Transverse colon (tissue), 4 donors: ENCODE results near the gene SLC25A48. TPM values are rescaled to one million over a fixed set of nuclear protein-coding genes. Genes with fewer than 3 reads are reported as not detected.

ENCODE experiments used
- DNase-seq: peaks from one replicate; pipeline ENCODE4 v3.0.0-alpha.2; 2019
- H3K27ac ChIP-seq, 4 donors: fragments of 200-600 bp; sonication (generic); 2 replicates each; pipeline ENCODE4 v1.5.1; 2016 to 2018; ENCODE audit warnings: inconsistent platforms in 4 of 4
- H3K27me3 ChIP-seq: fragments of 200-600 bp; sonication (generic); 2 replicates; pipeline ENCODE4 v1.5.1; 2017; ENCODE audit warnings: inconsistent platforms
- H3K36me3 ChIP-seq, 4 donors: fragments of 200-600 bp; sonication (generic); 2 replicates each; pipeline ENCODE4 v1.5.1; 2017 to 2019; ENCODE audit warnings: inconsistent platforms in 4 of 4
- H3K4me1 ChIP-seq, 4 donors: fragments of 200-600 bp; sonication (generic); 2 replicates each; pipeline ENCODE4 v1.5.1; 2017 to 2020; ENCODE audit warnings: inconsistent platforms in 4 of 4
- H3K4me3 ChIP-seq, 4 donors: fragments of 200-600 bp; sonication (generic); 1 replicate in 1 of 4; 2 replicates in 3 of 4; pipeline versions ENCODE4 v1.5.1 to v1.6.1; 2017 to 2019; ENCODE audit warnings: inconsistent platforms in 4 of 4
- H3K9me3 ChIP-seq, 2 donors: fragments of 200-600 bp; sonication (generic); 2 replicates each; pipeline ENCODE4 v1.5.1; 2017 to 2019; ENCODE audit warnings: inconsistent platforms in 2 of 2
- EP300 ChIP-seq: sonication (generic); formaldehyde crosslinking; IDR thresholded peaks from one replicate; pipeline ENCODE4 v1.6.1; 2017; ENCODE audit warnings: antibody characterized with exemption, low read depth
- POLR2A ChIP-seq: fragments of 450-650 bp; IDR thresholded peaks from one replicate; pipeline ENCODE4 v1.6.1; 2016; ENCODE audit warnings: antibody characterized with exemption, mild to moderate bottlenecking, moderate library complexity
- POLR2AphosphoS5 ChIP-seq, 3 donors: sonication (generic); formaldehyde crosslinking; IDR thresholded peaks; one replicate each; pipeline ENCODE4 v1.6.1; 2016; ENCODE audit warnings: antibody characterized with exemption in 3 of 3
- WGBS, 2 donors: methylation state at CpG; one replicate each; pipeline ENCODE4 v1.1.5; 2018; ENCODE audit warnings: low coverage in 1 of 2; 5-methylcytosine and 5-hydroxymethylcytosine counted together
- in situ Hi-C, 4 donors: fragments of 200-750 bp; cut with MboI; loops; one replicate each; pipeline versions ENCODE4 v1.15.0 to v1.15.1; 2017; ENCODE audit warnings: low sequenced_read_pairs in 3 of 4, low pct_ligation_motif_present in 1 of 4, low pct_unique_long_range_greater_than_20kb in 1 of 4
- intact Hi-C: fragments of 100-400 bp; cut with DNase I; formaldehyde crosslinking; loops from one replicate; pipeline ENCODE4 v1.15.1; 2023; ENCODE audit warnings: low total_unique reads
- total RNA-seq, 4 donors: library from RNA; depleted of rRNA; stranded (reverse); fragments of >200 nt; gene quantifications; one replicate each; pipeline ENCODE4 v1.1.0, GENCODE V29; 2016
- TF ChIP-seq, protein P1 (sequence below), 5 experiments: fragments of 200-600 bp in 3 of 5; fragments of 450-650 bp in 2 of 5; sonication (generic) in 3 of 5; IDR thresholded peaks; 1 replicate in 2 of 5; 2 replicates in 3 of 5; pipeline ENCODE4 v1.5.1; 2016 to 2017; ENCODE audit warnings: antibody characterized with exemption in 5 of 5, inconsistent platforms in 3 of 5, mild to moderate bottlenecking in 2 of 5, moderate library complexity in 1 of 5

The SLC25A48 gene
- total RNA-seq, 4 donors from 2014 or later: 0.48 to 2.6 (median 1.8) TPM; not detected in 1

DNA sequence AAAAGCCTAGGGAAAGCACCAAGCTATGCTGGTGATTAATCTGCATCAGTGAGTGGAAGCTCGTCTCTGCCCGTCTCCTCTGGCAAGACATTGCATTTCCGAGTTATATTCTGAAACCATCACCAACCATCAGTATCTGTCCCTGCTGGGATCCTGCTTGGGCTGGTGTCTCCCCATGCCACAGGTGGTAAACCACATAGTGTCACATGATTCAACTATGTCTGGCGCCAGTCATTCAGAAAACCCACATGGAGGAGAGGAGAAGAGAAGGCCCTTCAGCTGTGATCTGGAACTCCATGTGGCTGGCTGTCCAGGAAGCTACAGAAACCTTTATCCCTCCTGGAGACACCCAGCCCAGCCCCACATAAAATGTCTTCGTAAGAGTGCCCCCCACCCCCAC lies 56.4 kb downstream of the SLC25A48 start:
- 62 to 81% methylated on average over 2 to 5 of the region's 5 CpGs for WGBS, 2 donors
- peaks cover 0 to 4% (median 1%) of the 10 kb centered on the region in 4 donors for H3K4me1 ChIP-seq
- in situ Hi-C loops: loop anchor here in 1 of 4 donors (5.0 kb wide), 1 partner anchor 321 kb away; no protein-coding TSS in a partner anchor

DNA sequence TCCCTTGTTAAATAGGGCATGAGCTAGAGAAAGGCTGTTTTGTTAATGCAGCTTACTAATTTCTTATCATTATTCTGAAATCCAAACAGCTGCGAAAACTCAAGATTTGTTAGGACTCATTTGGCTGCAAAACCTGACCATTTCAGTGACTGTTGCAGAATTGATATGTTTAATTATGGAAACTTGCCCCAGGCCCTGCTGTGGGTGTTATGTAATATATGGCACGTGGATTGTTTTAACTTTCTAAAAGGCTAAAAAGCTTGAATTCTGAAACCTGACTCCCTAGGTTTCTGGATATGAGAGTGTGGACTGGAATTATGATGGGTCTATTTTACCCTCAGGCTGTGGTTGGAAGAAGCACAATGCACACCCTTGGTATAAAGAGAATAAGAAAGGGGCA lies 56.8 kb downstream of the SLC25A48 start:
- in situ Hi-C loops: loop anchor here in 1 of 4 donors (5.0 kb wide), 1 partner anchor 321 kb away; no protein-coding TSS in a partner anchor
- TF ChIP-seq EP300 (no peak), POLR2AphosphoS5 (IDR thresholded peaks at IDR 0.05) (no peak), POLR2A (no peak)
- TF ChIP-seq, protein P1, sequence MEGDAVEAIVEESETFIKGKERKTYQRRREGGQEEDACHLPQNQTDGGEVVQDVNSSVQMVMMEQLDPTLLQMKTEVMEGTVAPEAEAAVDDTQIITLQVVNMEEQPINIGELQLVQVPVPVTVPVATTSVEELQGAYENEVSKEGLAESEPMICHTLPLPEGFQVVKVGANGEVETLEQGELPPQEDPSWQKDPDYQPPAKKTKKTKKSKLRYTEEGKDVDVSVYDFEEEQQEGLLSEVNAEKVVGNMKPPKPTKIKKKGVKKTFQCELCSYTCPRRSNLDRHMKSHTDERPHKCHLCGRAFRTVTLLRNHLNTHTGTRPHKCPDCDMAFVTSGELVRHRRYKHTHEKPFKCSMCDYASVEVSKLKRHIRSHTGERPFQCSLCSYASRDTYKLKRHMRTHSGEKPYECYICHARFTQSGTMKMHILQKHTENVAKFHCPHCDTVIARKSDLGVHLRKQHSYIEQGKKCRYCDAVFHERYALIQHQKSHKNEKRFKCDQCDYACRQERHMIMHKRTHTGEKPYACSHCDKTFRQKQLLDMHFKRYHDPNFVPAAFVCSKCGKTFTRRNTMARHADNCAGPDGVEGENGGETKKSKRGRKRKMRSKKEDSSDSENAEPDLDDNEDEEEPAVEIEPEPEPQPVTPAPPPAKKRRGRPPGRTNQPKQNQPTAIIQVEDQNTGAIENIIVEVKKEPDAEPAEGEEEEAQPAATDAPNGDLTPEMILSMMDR (IDR thresholded peaks at IDR 0.05): no peak

More for the DNA sequence above, 56.4 kb downstream of the SLC25A48 start:
- Histone ChIP-seq H3K9me3 (no peaks in the 10 kb centered on the region), H3K36me3 (no peaks in the 10 kb centered on the region), H3K27ac (no peak overlapping the region), H3K4me3 (no peak overlapping the region), H3K27me3 (peaks cover 7% of the 10 kb centered on the region)
- TF ChIP-seq, protein P1 (IDR thresholded peaks at IDR 0.05): no peak
- TF ChIP-seq EP300: no peak
- no peak for TF ChIP-seq POLR2AphosphoS5 (IDR thresholded peaks at IDR 0.05)
- no peak for TF ChIP-seq POLR2A
- intact Hi-C loops: no loop called here
- DNase-seq: no peak

DNA sequence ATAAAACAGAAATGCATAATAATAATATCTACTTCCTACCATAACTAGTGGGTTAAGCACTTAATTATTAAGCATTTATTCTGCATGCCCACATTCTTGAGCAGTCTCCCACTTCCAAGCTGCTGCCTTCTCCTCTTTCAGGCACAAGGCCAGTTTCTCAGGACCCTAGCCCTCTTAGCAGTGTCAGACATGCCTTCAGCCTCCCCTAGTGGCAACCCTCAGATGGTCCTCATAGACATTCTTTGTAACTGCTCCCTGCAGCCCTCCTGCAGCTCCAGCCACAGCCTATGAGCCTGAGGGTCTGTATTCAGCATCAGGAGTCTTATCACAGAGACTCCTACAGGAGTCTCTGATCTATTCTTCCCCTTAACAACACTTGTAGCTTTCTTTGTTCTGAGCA lies 57.3 kb downstream of the SLC25A48 start:
- Histone ChIP-seq H3K4me1 (peaks cover 0 to 4% (median 1%) of the 10 kb centered on the region in 4 donors), H3K9me3 (no peaks in the 10 kb centered on the region), H3K27ac (no peak overlapping the region), H3K4me3 (no peak overlapping the region), H3K27me3 (peaks cover 11% of the 10 kb centered on the region), H3K36me3 (no peaks in the 10 kb centered on the region)
- in situ Hi-C loops (loop anchor here in 1 of 4 donors (5.0 kb wide), 1 partner anchor 321 kb away; no protein-coding TSS in a partner anchor), intact Hi-C loops (no loop called here)
- DNase-seq: no peak
- no peak for TF ChIP-seq POLR2AphosphoS5 (IDR thresholded peaks at IDR 0.05)
- TF ChIP-seq, protein P1 (IDR thresholded peaks at IDR 0.05): no peak
- TF ChIP-seq POLR2A: no peak

More for the DNA sequence above, 56.8 kb downstream of the SLC25A48 start:
- peaks cover 11% of the 10 kb centered on the region for H3K27me3 ChIP-seq
- no peak overlapping the region for H3K27ac ChIP-seq
- H3K36me3 ChIP-seq: no peaks in the 10 kb centered on the region
- intact Hi-C loops: no loop called here
- peaks cover 0 to 4% (median 1%) of the 10 kb centered on the region in 4 donors for H3K4me1 ChIP-seq
- no peak overlapping the region for H3K4me3 ChIP-seq
- 60 to 77% methylated on average over 2 of the region's 2 CpGs for WGBS, 2 donors
- DNase-seq: no peak
- H3K9me3 ChIP-seq: no peaks in the 10 kb centered on the region

DNA sequence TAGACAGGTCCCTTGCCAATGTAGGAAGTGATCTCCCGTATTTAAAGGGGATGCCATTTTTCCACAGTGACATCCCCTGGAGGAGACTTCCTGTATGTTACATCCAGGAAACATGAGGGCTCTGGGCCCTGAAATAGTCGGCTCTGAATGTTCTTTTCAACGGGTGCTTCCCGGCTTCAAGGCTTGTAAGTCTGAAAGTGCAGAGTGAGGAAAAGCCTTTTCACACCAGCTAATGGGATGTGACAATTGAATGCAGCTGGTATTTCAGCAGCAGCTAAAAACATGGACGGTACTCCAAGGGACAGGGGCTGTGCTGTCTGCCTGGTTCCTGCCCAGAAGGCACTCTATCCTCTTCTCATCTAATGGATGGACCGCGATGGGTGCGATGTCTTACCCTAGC lies 59.8 kb downstream of the SLC25A48 start:
- no peaks in the 10 kb centered on the region for H3K36me3 ChIP-seq
- H3K27ac ChIP-seq: no peak overlapping the region
- H3K4me1 ChIP-seq: no peaks in the 10 kb centered on the region
- H3K27me3 ChIP-seq: peaks cover 26% of the 10 kb centered on the region
- in situ Hi-C loops: loop anchor here in 1 of 4 donors (5.0 kb wide), 1 partner anchor 318 kb away; no protein-coding TSS in a partner anchor
- TF ChIP-seq POLR2AphosphoS5 (IDR thresholded peaks at IDR 0.05) (no peak), EP300 (no peak), POLR2A (no peak)
- TF ChIP-seq, protein P1 (IDR thresholded peaks at IDR 0.05): no peak
- 70 to 100% methylated on average over 1 to 8 of the region's 8 CpGs for WGBS, 2 donors
- no peak overlapping the region for H3K4me3 ChIP-seq
- DNase-seq: no peak
- intact Hi-C loops: no loop called here
- H3K9me3 ChIP-seq: no peaks in the 10 kb centered on the region
